SW 1271 (cell line): ENCODE measurements around the gene ABHD3.
"Not testable (repeated sequence)": the region's sequence is repeated elsewhere in the genome, so short reads cannot be mapped to it uniquely, and the experiment has no call there.

Experiments used
- DNase-seq, 2 experiments: peaks; one replicate each; lab custom pipeline; 2025; lab: John Stamatoyannopoulos, UW

Gene ABHD3

GRCh38 chr18:21704603-21705364, at the start of gene ABHD3:
Gene ABHD3 (minus strand): TSS chr18:21704774. CDS start chr18:21704665, 109 bp downstream.
- DNase-seq: peak; percentile 82 to 85

GRCh38 chr18:21747764-21748693, 43.5 kb upstream of the ABHD3 start:
- no peak for DNase-seq

GRCh38 chr18:21747268-21747667, 42.7 kb upstream of the ABHD3 start:
- DNase-seq: no peak

- no peak for DNase-seq
These were observed 40.7 kb upstream of the ABHD3 start for GRCh38 chr18:21745231-21745630.

- no peak for DNase-seq
These were observed 38.7 kb upstream of the ABHD3 start for GRCh38 chr18:21743166-21743832.

GRCh38 chr18:21742315-21742687, 37.7 kb upstream of the ABHD3 start:
- no peak for DNase-seq

- peak in 1 of 2 experiments; percentile 23 for DNase-seq
These were observed 37.2 kb upstream of the ABHD3 start for GRCh38 chr18:21741562-21742314.

GRCh38 chr18:21741312-21741561, 36.7 kb upstream of the ABHD3 start:
- DNase-seq: no peak

- DNase-seq: peak; percentile 93 to 95
These were observed 36.2 kb upstream of the ABHD3 start, which contains the start of gene MIB1 for GRCh38 chr18:21740538-21741311. Gene MIB1 (plus strand): TSS chr18:21740792. CDS start chr18:21741584, 792 bp downstream.

- no peak for DNase-seq
These were observed 35.3 kb upstream of the ABHD3 start for GRCh38 chr18:21739604-21740537.

- DNase-seq: not testable (repeated sequence)
These were observed 32.4 kb upstream of the ABHD3 start for GRCh38 chr18:21736926-21737325.

- no peak for DNase-seq
These were observed 31.0 kb upstream of the ABHD3 start for GRCh38 chr18:21735452-21736015.

GRCh38 chr18:21733011-21733410, 28.4 kb upstream of the ABHD3 start:
- no peak for DNase-seq

- no peak for DNase-seq
These were observed 23.1 kb upstream of the ABHD3 start for GRCh38 chr18:21727702-21728101.

GRCh38 chr18:21725201-21725600, 20.6 kb upstream of the ABHD3 start:
- no peak for DNase-seq

GRCh38 chr18:21722687-21723086, 18.1 kb upstream of the ABHD3 start:
- DNase-seq: no peak

- no peak for DNase-seq
These were observed 9.9 kb upstream of the ABHD3 start for GRCh38 chr18:21714474-21714873.

- not testable (repeated sequence) for DNase-seq
These were observed 2.6 kb upstream of the ABHD3 start for GRCh38 chr18:21707130-21707529.

GRCh38 chr18:21706386-21706865, 1.9 kb upstream of the ABHD3 start:
- no peak for DNase-seq
